AG10803 (cell line): ENCODE results near the gene TNFAIP8L1.

Experiments used
- DNase-seq: peaks from one replicate; pipeline ENCODE4 v3.0.0; 2010; ENCODE audit warnings: low read depth
- H3K4me3 ChIP-seq: 2 replicates; pipeline ENCODE4 v1.5.1; 2011; ENCODE audit warnings: mild to moderate bottlenecking, low read length, control low read depth
- CTCF ChIP-seq: conservative IDR thresholded peaks from 2 replicates; pipeline ENCODE4 v1.5.1; 2011; ENCODE audit warnings: mild to moderate bottlenecking, low read length, control low read depth, inconsistent platforms

Gene TNFAIP8L1

GRCh38 chr19:4702764-4703163 lies 63.4 kb downstream of the TNFAIP8L1 start:
- TF ChIP-seq CTCF, result no peak
- no peak overlapping the region for H3K4me3 ChIP-seq
- no peak for DNase-seq

GRCh38 chr19:4703671-4704316 lies 64.5 kb downstream of the TNFAIP8L1 start:
- no peak overlapping the region for H3K4me3 ChIP-seq
- TF ChIP-seq CTCF, result no peak
- no peak for DNase-seq

- DNase-seq, result no peak
- H3K4me3 ChIP-seq, result no peak overlapping the region
- TF ChIP-seq CTCF, result no peak
Observed at GRCh38 chr19:4704317-4704673, 65.0 kb downstream of the TNFAIP8L1 start.
